Astrocyte (in vitro differentiated cells and primary cell): ENCODE results near the gene GUSB. TPM values are rescaled to one million over a fixed set of nuclear protein-coding genes. Genes with fewer than 3 reads are reported as not detected.
A peak's percentile ranks its signal among the peaks of the same experiment; 100 is the strongest.
"Not testable (repeated sequence)": the region's sequence is repeated elsewhere in the genome, so short reads cannot be mapped to it uniquely, and the experiment has no call there.

ENCODE experiments used
- DNase-seq: peaks from one replicate; pipeline ENCODE4 v3.0.0-alpha.2; 2010; ENCODE audit warnings: low read depth
- FAIRE-seq: peaks from 2 replicates; lab custom pipeline; 2011; peaks lifted over from hg19 to GRCh38; lab: Jason Lieb, UNC
- H2AFZ ChIP-seq: 2 replicates; pipeline ENCODE4 v1.6.0; 2012; ENCODE audit warnings: low read depth, low read length, inconsistent platforms
- H3K27ac ChIP-seq: 2 replicates; pipeline ENCODE4 v1.5.1; 2011; ENCODE audit warnings: low read depth, low read length, inconsistent platforms
- H3K27me3 ChIP-seq: 2 replicates; pipeline ENCODE4 v1.6.0; 2011; ENCODE audit warnings: low read length, inconsistent platforms; ENCODE audit not compliant: insufficient read depth
- H3K36me3 ChIP-seq: 2 replicates; pipeline ENCODE4 v1.5.1; 2011; ENCODE audit warnings: low read length, inconsistent platforms; ENCODE audit not compliant: insufficient read depth
- H3K4me1 ChIP-seq: 2 replicates; pipeline ENCODE4 v1.5.1; 2011; ENCODE audit warnings: low read length, inconsistent platforms; ENCODE audit not compliant: insufficient read depth
- H3K4me2 ChIP-seq: 2 replicates; pipeline ENCODE4 v1.6.0; 2012; ENCODE audit warnings: low read length, inconsistent platforms
- H3K4me3 ChIP-seq: 2 replicates; pipeline ENCODE4 v1.5.1; 2011; ENCODE audit warnings: low read depth, mild to moderate bottlenecking, low read length, inconsistent platforms; ENCODE audit not compliant: insufficient read depth
- H3K79me2 ChIP-seq: 2 replicates; pipeline ENCODE4 v1.6.0; 2012; ENCODE audit warnings: mild to moderate bottlenecking, low read length, inconsistent platforms; ENCODE audit not compliant: insufficient read depth
- H3K9ac ChIP-seq: 2 replicates; pipeline ENCODE4 v1.6.0; 2012; ENCODE audit warnings: mild to moderate bottlenecking, low read length, inconsistent platforms
- H3K9me3 ChIP-seq: 2 replicates; pipeline ENCODE4 v1.5.1; 2012; ENCODE audit warnings: low read depth, mild to moderate bottlenecking, low read length, inconsistent platforms; ENCODE audit not compliant: insufficient read depth
- H4K20me1 ChIP-seq: 2 replicates; pipeline ENCODE4 v1.6.0; 2012; ENCODE audit warnings: low read length, inconsistent platforms; ENCODE audit not compliant: insufficient read depth
- H3K27ac Mint-ChIP-seq: one replicate; pipeline ENCODE4 v1.8.0; 2021; ENCODE audit warnings: mild to moderate bottlenecking, mixed read lengths; ENCODE audit not compliant: unreplicated experiment
- H3K27me3 Mint-ChIP-seq: one replicate; pipeline ENCODE4 v1.8.0; 2021; ENCODE audit warnings: low read depth, mixed read lengths; ENCODE audit not compliant: unreplicated experiment
- H3K36me3 Mint-ChIP-seq: one replicate; pipeline ENCODE4 v1.8.0; 2021; ENCODE audit warnings: low read depth, mixed read lengths; ENCODE audit not compliant: unreplicated experiment
- H3K4me1 Mint-ChIP-seq: one replicate; pipeline ENCODE4 v1.8.0; 2021; ENCODE audit warnings: low read depth, mixed read lengths; ENCODE audit not compliant: unreplicated experiment
- H3K4me3 Mint-ChIP-seq: one replicate; pipeline ENCODE4 v1.8.0; 2021; ENCODE audit warnings: mild to moderate bottlenecking, moderate library complexity, mixed read lengths; ENCODE audit not compliant: unreplicated experiment
- H3K9me3 Mint-ChIP-seq: one replicate; pipeline ENCODE4 v1.8.0; 2021; ENCODE audit warnings: mild to moderate bottlenecking, mixed read lengths; ENCODE audit not compliant: unreplicated experiment
- EZH2 ChIP-seq: IDR thresholded peaks from 2 replicates; pipeline ENCODE4 v1.6.1; 2012; ENCODE audit warnings: mild to moderate bottlenecking, low read length, inconsistent platforms; ENCODE audit not compliant: insufficient read depth
- total RNA-seq: library from RNA; stranded (reverse); gene quantifications from 2 replicates; pipeline ENCODE4 v1.2.1, GENCODE V29; 2021
- TF ChIP-seq, protein P1 (sequence below): IDR thresholded peaks from 2 replicates; pipeline ENCODE4 v1.5.1; 2011; ENCODE audit warnings: low read depth, mild to moderate bottlenecking, inconsistent platforms, low read length, moderate library complexity; ENCODE audit not compliant: insufficient read depth

The GUSB gene
- total RNA-seq, 1 donor from 2014 or later: 18.3 TPM

DNA sequence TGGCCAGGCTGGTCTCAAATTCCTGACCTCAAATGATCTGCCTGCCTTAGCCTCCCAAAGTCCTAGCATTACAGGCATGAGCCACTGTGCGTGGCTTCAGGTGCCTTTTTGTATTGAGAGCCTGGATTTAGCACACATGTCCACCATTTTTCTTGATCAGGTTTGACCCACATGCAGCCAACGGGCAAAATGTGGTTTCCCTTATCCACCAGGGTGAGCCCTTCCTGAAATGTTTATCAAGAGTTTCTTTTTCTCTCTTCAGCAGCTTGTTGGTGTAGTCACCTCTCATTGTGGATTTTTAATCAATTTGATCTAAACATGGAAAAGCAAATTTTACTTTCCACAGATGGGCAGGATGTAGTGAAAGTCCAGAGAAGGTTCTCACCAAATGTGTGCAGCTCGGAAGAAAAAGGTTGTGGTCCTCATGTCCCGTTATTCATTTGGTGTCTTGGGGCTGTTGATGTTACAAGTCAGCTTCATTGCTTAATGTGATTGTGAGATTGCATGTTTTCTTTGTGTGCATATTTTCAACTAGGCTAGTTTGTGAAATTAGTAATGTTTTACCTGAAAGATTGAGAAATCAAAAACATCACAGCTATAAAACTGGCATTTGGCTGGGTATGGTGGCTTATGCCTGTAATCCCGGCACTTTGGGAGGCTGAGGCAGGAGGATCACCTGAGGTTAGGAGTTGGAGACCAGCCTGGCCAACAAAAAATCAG, 28.9 kb downstream of the GUSB start:
- Histone ChIP-seq H3K27ac (no peak overlapping the region), H3K9me3 (no peaks in the 10 kb centered on the region), H3K79me2 (no peaks in the 10 kb centered on the region), H3K36me3 (peaks cover 4% of the 10 kb centered on the region), H3K27me3 (no peaks in the 10 kb centered on the region), H2AFZ (no peak overlapping the region), H3K9ac (no peak overlapping the region), H3K4me1 (no peaks in the 10 kb centered on the region), H3K4me2 (no peak overlapping the region), H3K4me3 (no peak overlapping the region), H4K20me1 (peaks cover 12% of the 10 kb centered on the region)
- H3K4me3 Mint-ChIP-seq: no peak overlapping the region
- no peaks in the 10 kb centered on the region for H3K9me3 Mint-ChIP-seq
- TF ChIP-seq, protein P1, sequence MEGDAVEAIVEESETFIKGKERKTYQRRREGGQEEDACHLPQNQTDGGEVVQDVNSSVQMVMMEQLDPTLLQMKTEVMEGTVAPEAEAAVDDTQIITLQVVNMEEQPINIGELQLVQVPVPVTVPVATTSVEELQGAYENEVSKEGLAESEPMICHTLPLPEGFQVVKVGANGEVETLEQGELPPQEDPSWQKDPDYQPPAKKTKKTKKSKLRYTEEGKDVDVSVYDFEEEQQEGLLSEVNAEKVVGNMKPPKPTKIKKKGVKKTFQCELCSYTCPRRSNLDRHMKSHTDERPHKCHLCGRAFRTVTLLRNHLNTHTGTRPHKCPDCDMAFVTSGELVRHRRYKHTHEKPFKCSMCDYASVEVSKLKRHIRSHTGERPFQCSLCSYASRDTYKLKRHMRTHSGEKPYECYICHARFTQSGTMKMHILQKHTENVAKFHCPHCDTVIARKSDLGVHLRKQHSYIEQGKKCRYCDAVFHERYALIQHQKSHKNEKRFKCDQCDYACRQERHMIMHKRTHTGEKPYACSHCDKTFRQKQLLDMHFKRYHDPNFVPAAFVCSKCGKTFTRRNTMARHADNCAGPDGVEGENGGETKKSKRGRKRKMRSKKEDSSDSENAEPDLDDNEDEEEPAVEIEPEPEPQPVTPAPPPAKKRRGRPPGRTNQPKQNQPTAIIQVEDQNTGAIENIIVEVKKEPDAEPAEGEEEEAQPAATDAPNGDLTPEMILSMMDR: no peak
- no peak for TF ChIP-seq EZH2
- no peaks in the 10 kb centered on the region for H3K4me1 Mint-ChIP-seq
- FAIRE-seq (no peak), DNase-seq (no peak)
- no peak overlapping the region for H3K27ac Mint-ChIP-seq
- H3K36me3 Mint-ChIP-seq: peaks cover 6% of the 10 kb centered on the region
- H3K27me3 Mint-ChIP-seq: no peaks in the 10 kb centered on the region

DNA sequence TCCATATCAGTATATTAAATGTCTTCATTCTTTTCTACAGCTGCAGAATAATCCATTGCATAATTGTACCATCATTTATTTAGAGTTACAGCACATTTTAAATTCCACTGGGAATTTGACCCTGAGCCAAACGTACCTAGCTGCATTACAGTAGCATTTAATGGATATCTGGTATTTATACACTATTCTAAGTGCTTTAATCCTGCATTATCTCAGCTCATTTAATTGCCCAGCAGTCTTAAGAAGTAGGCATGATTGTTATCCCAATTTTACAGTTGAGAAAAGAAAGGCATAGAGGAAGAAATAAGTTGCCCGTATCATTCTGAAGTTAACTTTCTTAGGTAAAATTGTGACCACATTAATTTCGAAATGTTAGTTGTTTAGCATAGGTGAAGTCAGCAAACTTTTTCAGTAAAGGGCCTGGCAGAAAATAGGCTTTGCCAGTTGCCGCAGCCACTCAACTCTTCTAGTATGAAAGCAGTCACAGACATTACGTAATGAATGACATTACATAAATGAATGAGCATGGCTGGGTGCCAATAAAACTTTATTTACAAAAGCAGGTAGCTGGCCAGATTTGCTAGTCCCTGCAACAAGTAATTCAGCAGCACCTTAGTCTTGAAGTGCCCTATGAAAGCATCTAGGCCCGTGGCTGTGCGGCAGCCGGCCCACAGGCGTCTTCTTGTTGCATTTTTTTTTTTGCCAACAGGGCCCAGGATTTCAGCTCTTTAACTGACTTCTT, 30.0 kb downstream of the GUSB start:
- TF ChIP-seq EZH2: no peak
- Mint-ChIP-seq H3K4me3 (no peak overlapping the region), H3K4me1 (no peaks in the 10 kb centered on the region), H3K9me3 (no peaks in the 10 kb centered on the region), H3K36me3 (peaks cover 6% of the 10 kb centered on the region), H3K27ac (no peak overlapping the region), H3K27me3 (no peaks in the 10 kb centered on the region)
- Histone ChIP-seq H3K27me3 (no peaks in the 10 kb centered on the region), H3K9me3 (no peaks in the 10 kb centered on the region), H2AFZ (no peak overlapping the region), H3K4me1 (no peaks in the 10 kb centered on the region), H3K9ac (no peak overlapping the region), H3K27ac (no peak overlapping the region), H3K79me2 (no peaks in the 10 kb centered on the region), H3K36me3 (peaks cover 4% of the 10 kb centered on the region), H3K4me3 (no peak overlapping the region), H4K20me1 (peaks cover 12% of the 10 kb centered on the region), H3K4me2 (no peak overlapping the region)
- DNase-seq: no peak
- FAIRE-seq: no peak

DNA sequence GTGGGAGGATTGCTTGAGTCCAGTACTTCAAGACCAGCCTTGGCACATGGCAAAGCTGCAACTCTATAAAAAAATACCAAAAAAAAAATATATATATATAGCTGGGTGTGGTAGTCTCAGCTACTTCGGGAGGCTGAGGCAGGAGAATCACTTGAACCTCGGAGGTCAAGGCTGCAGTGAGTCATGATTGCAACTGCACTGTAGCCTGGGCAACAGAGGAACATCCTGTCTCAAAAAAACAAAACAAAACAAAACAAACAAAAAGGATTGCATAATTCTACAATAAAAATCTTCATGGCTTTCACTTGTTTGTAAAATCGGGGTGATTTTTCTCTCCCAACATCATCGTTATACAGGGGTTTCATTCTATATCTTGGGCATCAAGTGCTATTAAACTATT, 35.1 kb downstream of the GUSB start:
- Histone ChIP-seq H4K20me1 (peaks cover 2% of the 10 kb centered on the region), H2AFZ (no peak overlapping the region), H3K4me1 (no peaks in the 10 kb centered on the region), H3K4me2 (no peak overlapping the region), H3K36me3 (no peaks in the 10 kb centered on the region), H3K9me3 (no peaks in the 10 kb centered on the region), H3K27ac (peak overlapping the region; percentile 5), H3K9ac (no peak overlapping the region), H3K4me3 (no peak overlapping the region), H3K79me2 (no peaks in the 10 kb centered on the region), H3K27me3 (no peaks in the 10 kb centered on the region)
- no peak overlapping the region for H3K27ac Mint-ChIP-seq
- H3K4me3 Mint-ChIP-seq: no peak overlapping the region
- DNase-seq (no peak), FAIRE-seq (no peak)
- H3K27me3 Mint-ChIP-seq: no peaks in the 10 kb centered on the region
- H3K9me3 Mint-ChIP-seq: no peaks in the 10 kb centered on the region
- no peaks in the 10 kb centered on the region for H3K36me3 Mint-ChIP-seq
- no peaks in the 10 kb centered on the region for H3K4me1 Mint-ChIP-seq
- TF ChIP-seq EZH2: no peak

DNA sequence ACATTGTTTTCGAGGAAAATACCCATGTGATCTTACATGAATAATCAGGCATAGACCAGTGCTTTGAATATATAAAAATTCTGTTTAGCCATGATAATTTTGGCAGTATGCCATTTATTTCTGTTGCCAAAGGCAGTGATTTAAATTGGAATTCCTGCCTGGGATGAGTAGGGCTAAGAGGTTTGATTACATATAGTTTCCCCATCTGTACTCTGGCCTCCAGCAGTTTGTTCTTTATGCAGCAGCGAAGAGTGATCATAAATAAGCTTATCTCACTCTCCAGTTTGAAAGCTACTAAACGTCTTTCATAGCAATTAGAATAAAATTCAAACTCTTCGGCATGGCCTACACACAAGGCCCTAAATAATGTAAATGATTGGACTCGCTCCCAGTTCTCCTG, 36.2 kb downstream of the GUSB start:
- not testable (repeated sequence) for H3K36me3 Mint-ChIP-seq, FAIRE-seq

More for the DNA sequence above, 36.2 kb downstream of the GUSB start:
- H3K36me3 ChIP-seq, H3K9ac ChIP-seq, H3K9me3 Mint-ChIP-seq, H3K4me2 ChIP-seq, DNase-seq, H3K4me3 ChIP-seq, H3K27ac Mint-ChIP-seq, H3K27me3 ChIP-seq, H3K79me2 ChIP-seq, H3K4me3 Mint-ChIP-seq, H3K27ac ChIP-seq, H3K9me3 ChIP-seq, H3K4me1 Mint-ChIP-seq, H3K4me1 ChIP-seq, H2AFZ ChIP-seq, H3K27me3 Mint-ChIP-seq, H4K20me1 ChIP-seq: not testable (repeated sequence)
